ENCODE data around the gene LRP5.

The LRP5 gene

GRCh38 chr11:68352591-68352990 lies 40.2 kb downstream of the LRP5 start:
- H3K4me3 ChIP-seq (replicated peaks; ENCODE audit: low read depth, low read length), result no peak overlapping the region
- TF ChIP-seq CTCF (IDR thresholded peaks at IDR 0.05; ENCODE audit: low read length, missing control alignments), result no peak

GRCh38 chr11:68353118-68353517 lies 40.7 kb downstream of the LRP5 start:
- DNase-seq (ENCODE audit: low read depth), result no peak
- TF ChIP-seq CTCF (IDR thresholded peaks at IDR 0.05; ENCODE audit: low read length, missing control alignments), result no peak
- no peak overlapping the region for H3K4me3 ChIP-seq (replicated peaks; ENCODE audit: low read depth, low read length)

More at GRCh38 chr11:68352591-68352990, 40.2 kb downstream of the LRP5 start:
- no peak for DNase-seq (ENCODE audit: low read depth)

- DNase-seq (ENCODE audit: low read depth), result no peak
- no peak overlapping the region for H3K4me3 ChIP-seq (replicated peaks; ENCODE audit: low read depth, low read length)
- no peak for TF ChIP-seq CTCF (IDR thresholded peaks at IDR 0.05; ENCODE audit: low read length, missing control alignments)
Measured at GRCh38 chr11:68353669-68354068, 41.3 kb downstream of the LRP5 start.

GRCh38 chr11:68354148-68354872 lies 41.9 kb downstream of the LRP5 start:
- TF ChIP-seq CTCF (IDR thresholded peaks at IDR 0.05; ENCODE audit: low read length, missing control alignments), result no peak
- H3K4me3 ChIP-seq (replicated peaks; ENCODE audit: low read depth, low read length), result no peak overlapping the region
- DNase-seq (ENCODE audit: low read depth), result peak; percentile 85

- DNase-seq (ENCODE audit: low read depth), result no peak
- no peak for TF ChIP-seq CTCF (IDR thresholded peaks at IDR 0.05; ENCODE audit: low read length, missing control alignments)
- H3K4me3 ChIP-seq (replicated peaks; ENCODE audit: low read depth, low read length), result no peak overlapping the region
Measured at GRCh38 chr11:68355471-68355870, 43.1 kb downstream of the LRP5 start.

- no peak overlapping the region for H3K4me3 ChIP-seq (replicated peaks; ENCODE audit: low read depth, low read length)
- DNase-seq (ENCODE audit: low read depth), result no peak
- TF ChIP-seq CTCF (IDR thresholded peaks at IDR 0.05; ENCODE audit: low read length, missing control alignments), result no peak
Measured at GRCh38 chr11:68357568-68357967, 45.2 kb downstream of the LRP5 start.

GRCh38 chr11:68358416-68358815 lies 46.0 kb downstream of the LRP5 start:
- no peak overlapping the region for H3K4me3 ChIP-seq (replicated peaks; ENCODE audit: low read depth, low read length)
- TF ChIP-seq CTCF (IDR thresholded peaks at IDR 0.05; ENCODE audit: low read length, missing control alignments), result no peak
- no peak for DNase-seq (ENCODE audit: low read depth)

Measured in fibroblast of pulmonary artery (primary cell).